CD4-positive, alpha-beta T cell treated with Interleukin-15 for 1 hour (primary cell): ENCODE measurements around the gene MTERF4.
A peak's percentile ranks its signal among the peaks of the same experiment; 100 is the strongest.

Experiments
- DNase-seq: peaks from one replicate; pipeline ENCODE4 v3.0.0-alpha.2; 2020

Gene MTERF4

GRCh38 chr2:241102239-241102803 is at the start of gene MTERF4:
Gene MTERF4, minus strand, starts transcription at chr2:241102287. Its CDS starts 14 bp downstream, at chr2:241102273.
- DNase-seq: peak; percentile 87

GRCh38 chr2:241150660-241151530 is 48.8 kb upstream of the MTERF4 start:
- DNase-seq: no peak

- DNase-seq: peak; percentile 97
Observed at GRCh38 chr2:241149925-241150659, 48.0 kb upstream of the MTERF4 start, which contains the start of gene PPP1R7. Gene PPP1R7, plus strand, starts transcription at chr2:241150467. Its CDS starts 29 bp downstream, at chr2:241150496.

- no peak for DNase-seq
Observed at GRCh38 chr2:241149675-241149924, 47.5 kb upstream of the MTERF4 start.

GRCh38 chr2:241148891-241149674 is 47.0 kb upstream of the MTERF4 start, which contains the start of gene PASK:
Gene PASK, minus strand, starts transcription at chr2:241149472. Its CDS starts 6,440 bp downstream, at chr2:241143032.
- DNase-seq: peak; percentile 93

GRCh38 chr2:241148239-241148638 is 46.2 kb upstream of the MTERF4 start:
- DNase-seq: no peak

- no peak for DNase-seq
Observed at GRCh38 chr2:241147336-241147735, 45.2 kb upstream of the MTERF4 start.

- no peak for DNase-seq
Observed at GRCh38 chr2:241146286-241146685, 44.2 kb upstream of the MTERF4 start.

GRCh38 chr2:241142593-241142992 is 40.5 kb upstream of the MTERF4 start:
- no peak for DNase-seq

- DNase-seq: no peak
Observed at GRCh38 chr2:241142063-241142462, 40.0 kb upstream of the MTERF4 start.

- no peak for DNase-seq
Observed at GRCh38 chr2:241141214-241141770, 39.2 kb upstream of the MTERF4 start.

- DNase-seq: no peak
Observed at GRCh38 chr2:241140445-241140840, 38.4 kb upstream of the MTERF4 start.

GRCh38 chr2:241139531-241140444 is 37.7 kb upstream of the MTERF4 start:
- no peak for DNase-seq

- no peak for DNase-seq
Observed at GRCh38 chr2:241138471-241138870, 36.4 kb upstream of the MTERF4 start.

- no peak for DNase-seq
Observed at GRCh38 chr2:241137276-241138190, 35.4 kb upstream of the MTERF4 start.

- no peak for DNase-seq
Observed at GRCh38 chr2:241136661-241137260, 34.7 kb upstream of the MTERF4 start.

GRCh38 chr2:241136191-241136590 is 34.1 kb upstream of the MTERF4 start:
- DNase-seq: no peak

- DNase-seq: no peak
Observed at GRCh38 chr2:241135737-241136136, 33.6 kb upstream of the MTERF4 start.

- no peak for DNase-seq
Observed at GRCh38 chr2:241134711-241135110, 32.6 kb upstream of the MTERF4 start.

- DNase-seq: no peak
Observed at GRCh38 chr2:241133436-241133820, 31.3 kb upstream of the MTERF4 start.
